ENCODE measurements around the gene ATP1A2. TPM values are rescaled to one million over a fixed set of nuclear protein-coding genes. Genes with fewer than 3 reads are reported as not detected.

The ATP1A2 gene
- polyA plus RNA-seq, 1 experiment = 6.2 TPM

- H3K27me3 ChIP-seq (ENCODE audit: control insufficient read depth, insufficient read depth, low read length) = peaks cover 52% of the 10 kb centered on the region
- POLR2A ChIA-PET = no interaction called here
These were observed 30.7 kb upstream of the ATP1A2 start for GRCh38 chr1:160084771-160085321.

GRCh38 chr1:160085686-160086455 is 29.7 kb upstream of the ATP1A2 start:
- Histone ChIP-seq H3K27me3 (ENCODE audit: control insufficient read depth, insufficient read depth, low read length) (peaks cover 43% of the 10 kb centered on the region), H3K9me3 (ENCODE audit: control insufficient read depth, insufficient read depth, low read length) (peaks cover 5% of the 10 kb centered on the region; the same call in 1 of the 2 replicates), H3K27ac (ENCODE audit: low read depth, low read length) (no peak overlapping the region), H3K4me3 (ENCODE audit: low read depth, low read length) (no peak overlapping the region)
- DNase-seq (ENCODE audit: low read depth, low spot score) = peak; percentile 32
- ChIA-PET POLR2A (interaction anchor here (1.4 kb wide), 1 partner anchor 166 kb away, joined by 4 read pairs; no protein-coding TSS in a partner anchor), CTCF (interaction anchor here (0.6 to 6.8 kb wide), 61 partner anchors 8 to 773 kb away, joined by 3 to 73 read pairs (median 4); partner anchors contain the start of genes IGSF8 and KCNJ10)
- TF ChIP-seq, protein P1, sequence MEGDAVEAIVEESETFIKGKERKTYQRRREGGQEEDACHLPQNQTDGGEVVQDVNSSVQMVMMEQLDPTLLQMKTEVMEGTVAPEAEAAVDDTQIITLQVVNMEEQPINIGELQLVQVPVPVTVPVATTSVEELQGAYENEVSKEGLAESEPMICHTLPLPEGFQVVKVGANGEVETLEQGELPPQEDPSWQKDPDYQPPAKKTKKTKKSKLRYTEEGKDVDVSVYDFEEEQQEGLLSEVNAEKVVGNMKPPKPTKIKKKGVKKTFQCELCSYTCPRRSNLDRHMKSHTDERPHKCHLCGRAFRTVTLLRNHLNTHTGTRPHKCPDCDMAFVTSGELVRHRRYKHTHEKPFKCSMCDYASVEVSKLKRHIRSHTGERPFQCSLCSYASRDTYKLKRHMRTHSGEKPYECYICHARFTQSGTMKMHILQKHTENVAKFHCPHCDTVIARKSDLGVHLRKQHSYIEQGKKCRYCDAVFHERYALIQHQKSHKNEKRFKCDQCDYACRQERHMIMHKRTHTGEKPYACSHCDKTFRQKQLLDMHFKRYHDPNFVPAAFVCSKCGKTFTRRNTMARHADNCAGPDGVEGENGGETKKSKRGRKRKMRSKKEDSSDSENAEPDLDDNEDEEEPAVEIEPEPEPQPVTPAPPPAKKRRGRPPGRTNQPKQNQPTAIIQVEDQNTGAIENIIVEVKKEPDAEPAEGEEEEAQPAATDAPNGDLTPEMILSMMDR (IDR thresholded peaks at IDR 0.05; ENCODE audit: low read depth, low read length) = peak; percentile 87

More at GRCh38 chr1:160084771-160085321, 30.7 kb upstream of the ATP1A2 start:
- H3K27ac ChIP-seq (ENCODE audit: low read depth, low read length) = no peak overlapping the region
- TF ChIP-seq, protein P1 (IDR thresholded peaks at IDR 0.05; ENCODE audit: low read depth, low read length) = no peak
- H3K4me3 ChIP-seq (ENCODE audit: low read depth, low read length) = no peak overlapping the region
- DNase-seq (ENCODE audit: low read depth, low spot score) = no peak
- peaks cover 5% of the 10 kb centered on the region; the same call in 1 of the 2 replicates for H3K9me3 ChIP-seq (ENCODE audit: control insufficient read depth, insufficient read depth, low read length)
- CTCF ChIA-PET = interaction anchor here (0.6 to 6.8 kb wide), 54 partner anchors 8 to 764 kb away, joined by 3 to 73 read pairs (median 5); partner anchors contain the start of genes ATP1A2, IGSF8, KCNJ10 and PEA15

DNA sequence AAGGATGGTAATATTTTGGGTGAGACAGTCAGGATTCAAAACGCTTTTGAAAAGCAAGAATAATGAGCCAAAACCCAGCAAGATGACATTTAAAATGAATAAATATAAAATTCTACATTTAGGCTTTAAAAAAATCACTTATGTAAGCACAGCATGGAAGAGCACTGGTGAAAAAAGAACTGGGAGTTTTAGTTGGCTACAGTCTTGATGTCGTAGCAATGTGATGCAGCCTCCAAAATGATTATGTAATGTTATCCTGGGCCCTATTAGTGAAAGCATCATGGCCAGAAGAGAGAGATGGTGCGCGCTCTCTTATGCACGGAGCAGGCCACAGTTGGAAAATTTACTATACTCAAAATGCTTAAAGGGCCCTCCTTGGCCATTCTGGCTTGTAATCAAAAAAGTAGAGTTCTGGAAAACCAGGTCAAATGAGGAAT is 29.1 kb upstream of the ATP1A2 start:
- ChIA-PET POLR2A (interaction anchor here (0.6 to 1.4 kb wide), 2 partner anchors 166 to 237 kb away, joined by 4 to 7 read pairs; no protein-coding TSS in a partner anchor), CTCF (interaction anchor here (0.6 to 6.8 kb wide), 27 partner anchors 9 to 774 kb away, joined by 3 to 73 read pairs (median 5); partner anchors contain the start of genes IGSF8 and KCNJ10)
- peaks cover 5% of the 10 kb centered on the region; the same call in 1 of the 2 replicates for H3K9me3 ChIP-seq (ENCODE audit: control insufficient read depth, insufficient read depth, low read length)
- TF ChIP-seq, protein P1 (IDR thresholded peaks at IDR 0.05; ENCODE audit: low read depth, low read length) = no peak
- no peak overlapping the region for H3K4me3 ChIP-seq (ENCODE audit: low read depth, low read length)
- H3K27me3 ChIP-seq (ENCODE audit: control insufficient read depth, insufficient read depth, low read length) = peaks cover 37% of the 10 kb centered on the region
- no peak for DNase-seq (ENCODE audit: low read depth, low spot score)
- H3K27ac ChIP-seq (ENCODE audit: low read depth, low read length) = no peak overlapping the region

- Histone ChIP-seq H3K4me3 (ENCODE audit: low read depth, low read length) (no peak overlapping the region), H3K27ac (ENCODE audit: low read depth, low read length) (no peak overlapping the region), H3K27me3 (ENCODE audit: control insufficient read depth, insufficient read depth, low read length) (peaks cover 30% of the 10 kb centered on the region), H3K9me3 (ENCODE audit: control insufficient read depth, insufficient read depth, low read length) (peaks cover 5% of the 10 kb centered on the region; the same call in 1 of the 2 replicates)
- ChIA-PET CTCF (interaction anchor here (0.8 to 6.8 kb wide), 14 partner anchors 10 to 288 kb away, joined by 3 to 73 read pairs (median 14); partner anchors contain the start of gene IGSF8), POLR2A (interaction anchor here (0.6 kb wide), 1 partner anchor 237 kb away, joined by 7 read pairs; no protein-coding TSS in a partner anchor)
- no peak for DNase-seq (ENCODE audit: low read depth, low spot score)
- TF ChIP-seq, protein P1 (IDR thresholded peaks at IDR 0.05; ENCODE audit: low read depth, low read length) = no peak
These were observed 28.4 kb upstream of the ATP1A2 start for GRCh38 chr1:160087118-160087662.
